Measurements from ENCODE around the gene ECSIT.
A peak's percentile ranks its signal among the peaks of the same experiment; 100 is the strongest.
"Not testable (repeated sequence)": the region's sequence is repeated elsewhere in the genome, so short reads cannot be mapped to it uniquely, and the experiment has no call there.

Gene ECSIT

GRCh38 chr19:11478167-11479089, 50.5 kb downstream of the ECSIT start:
- H3K9me3 ChIP-seq (ENCODE audit: control extremely low read depth in 1 of 5, control insufficient read depth in 4 of 5, insufficient read depth in 2 of 5, low read depth in 1 of 5, low read length in 4 of 5) = no peaks in the 10 kb centered on the region
- CTCF ChIA-PET = no interaction called here
- DNase-seq = peak in 2 of 3 donors; percentile 37 to 45
- H3K27me3 ChIP-seq (replicated peaks in 2 of 5; ENCODE audit: control insufficient read depth in 4 of 5, insufficient read depth in 5 of 5, low read length in 4 of 5) = peaks cover 2 to 67% (median 26%) of the 10 kb centered on the region in 5 experiments
- no peaks in the 10 kb centered on the region for H3K36me3 ChIP-seq (ENCODE audit: control insufficient read depth in 4 of 4, insufficient read depth in 4 of 4, low read length in 3 of 4)
- H3K27ac ChIP-seq (ENCODE audit: insufficient read depth in 1 of 2, low read depth in 1 of 2, low read length in 2 of 2, poor library complexity in 1 of 2, severe bottlenecking in 2 of 2) = no peak overlapping the region
- POLR2A ChIA-PET = no interaction called here
- 44% methylated on average over 12 of the region's 19 CpGs for WGBS (ENCODE audit: insufficient coverage)
- H3K4me3 ChIP-seq (ENCODE audit: control insufficient read depth in 1 of 7, extremely low read depth in 1 of 7, insufficient read depth in 4 of 7, low read depth in 2 of 7, low read length in 6 of 7) = no peak overlapping the region
- H3K4me1 ChIP-seq (ENCODE audit: control extremely low read depth in 1 of 4, control insufficient read depth in 4 of 4, insufficient read depth in 4 of 4, low read length in 3 of 4) = peaks cover 0 to 28% (median 19%) of the 10 kb centered on the region in 4 experiments

DNA sequence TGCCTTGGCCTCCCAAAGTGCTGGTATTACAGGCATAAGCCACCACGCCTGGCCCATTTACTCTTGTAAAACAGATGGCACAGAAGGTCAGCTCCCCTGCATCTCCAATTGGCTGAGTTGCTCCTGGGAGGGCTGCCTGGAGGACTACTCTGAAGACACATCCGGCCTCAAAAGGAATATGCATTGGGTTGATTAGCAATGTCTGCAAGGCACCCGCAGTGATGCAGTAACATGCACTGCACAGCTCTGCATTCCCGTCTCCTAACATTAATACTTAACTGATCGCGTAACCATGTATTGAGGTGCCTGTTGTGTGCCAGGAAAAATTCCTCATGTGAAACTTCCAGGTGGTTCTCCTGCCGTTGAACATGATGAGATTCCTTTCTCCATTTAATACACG, 53.1 kb downstream of the ECSIT start:
- 93% methylated on average over 5 of the region's 8 CpGs for WGBS (ENCODE audit: insufficient coverage)
- no peak overlapping the region for H3K27ac ChIP-seq (ENCODE audit: insufficient read depth in 1 of 2, low read depth in 1 of 2, low read length in 2 of 2, poor library complexity in 1 of 2, severe bottlenecking in 2 of 2)
- ChIA-PET POLR2A (no interaction called here), CTCF (no interaction called here)
- no peak overlapping the region for H3K4me3 ChIP-seq (ENCODE audit: control insufficient read depth in 1 of 7, extremely low read depth in 1 of 7, insufficient read depth in 4 of 7, low read depth in 2 of 7, low read length in 6 of 7)
- no peak for DNase-seq
- H3K4me1 ChIP-seq (ENCODE audit: control extremely low read depth in 1 of 4, control insufficient read depth in 4 of 4, insufficient read depth in 4 of 4, low read length in 3 of 4) = peaks cover 0 to 5% (median 1%) of the 10 kb centered on the region in 4 experiments
- peaks cover 2 to 46% (median 19%) of the 10 kb centered on the region in 5 experiments for H3K27me3 ChIP-seq (replicated peaks in 2 of 5; ENCODE audit: control insufficient read depth in 4 of 5, insufficient read depth in 5 of 5, low read length in 4 of 5)
- H3K36me3 ChIP-seq (ENCODE audit: control insufficient read depth in 4 of 4, insufficient read depth in 4 of 4, low read length in 3 of 4) = no peaks in the 10 kb centered on the region
- H3K9me3 ChIP-seq (ENCODE audit: control extremely low read depth in 1 of 5, control insufficient read depth in 4 of 5, insufficient read depth in 2 of 5, low read depth in 1 of 5, low read length in 4 of 5) = no peaks in the 10 kb centered on the region

- WGBS (ENCODE audit: insufficient coverage) = 93% methylated on average over 3 of the region's 3 CpGs
- H3K4me3 ChIP-seq (ENCODE audit: control insufficient read depth in 1 of 7, extremely low read depth in 1 of 7, insufficient read depth in 4 of 7, low read depth in 2 of 7, low read length in 6 of 7); H3K27ac ChIP-seq (ENCODE audit: insufficient read depth in 1 of 2, low read depth in 1 of 2, low read length in 2 of 2, poor library complexity in 1 of 2, severe bottlenecking in 2 of 2); H3K4me1 ChIP-seq (ENCODE audit: control extremely low read depth in 1 of 4, control insufficient read depth in 4 of 4, insufficient read depth in 4 of 4, low read length in 3 of 4); H3K9me3 ChIP-seq (ENCODE audit: control extremely low read depth in 1 of 5, control insufficient read depth in 4 of 5, insufficient read depth in 2 of 5, low read depth in 1 of 5, low read length in 4 of 5); DNase-seq; POLR2A ChIA-PET; CTCF ChIA-PET; H3K36me3 ChIP-seq (ENCODE audit: control insufficient read depth in 4 of 4, insufficient read depth in 4 of 4, low read length in 3 of 4): not testable (repeated sequence)
- peaks cover 2 to 42% (median 19%) of the 10 kb centered on the region in 5 experiments for H3K27me3 ChIP-seq (replicated peaks in 2 of 5; ENCODE audit: control insufficient read depth in 4 of 5, insufficient read depth in 5 of 5, low read length in 4 of 5)
Measured at GRCh38 chr19:11475343-11475742, 53.6 kb downstream of the ECSIT start.

- no peaks in the 10 kb centered on the region for H3K36me3 ChIP-seq (ENCODE audit: control insufficient read depth in 4 of 4, insufficient read depth in 4 of 4, low read length in 3 of 4)
- H3K4me1 ChIP-seq (ENCODE audit: control extremely low read depth in 1 of 4, control insufficient read depth in 4 of 4, insufficient read depth in 4 of 4, low read length in 3 of 4) = no peaks in the 10 kb centered on the region
- H3K27ac ChIP-seq (ENCODE audit: insufficient read depth in 1 of 2, low read depth in 1 of 2, low read length in 2 of 2, poor library complexity in 1 of 2, severe bottlenecking in 2 of 2) = no peak overlapping the region
- no peak overlapping the region for H3K4me3 ChIP-seq (ENCODE audit: control insufficient read depth in 1 of 7, extremely low read depth in 1 of 7, insufficient read depth in 4 of 7, low read depth in 2 of 7, low read length in 6 of 7)
- ChIA-PET POLR2A (no interaction called here), CTCF (no interaction called here)
- no peaks in the 10 kb centered on the region for H3K9me3 ChIP-seq (ENCODE audit: control extremely low read depth in 1 of 5, control insufficient read depth in 4 of 5, insufficient read depth in 2 of 5, low read depth in 1 of 5, low read length in 4 of 5)
- WGBS (ENCODE audit: insufficient coverage) = 88% methylated on average over 2 of the region's 4 CpGs
- peaks cover 2 to 26% (median 14%) of the 10 kb centered on the region in 5 experiments for H3K27me3 ChIP-seq (replicated peaks in 2 of 5; ENCODE audit: control insufficient read depth in 4 of 5, insufficient read depth in 5 of 5, low read length in 4 of 5)
- no peak for DNase-seq
Measured at GRCh38 chr19:11473725-11474124, 55.2 kb downstream of the ECSIT start.

DNA sequence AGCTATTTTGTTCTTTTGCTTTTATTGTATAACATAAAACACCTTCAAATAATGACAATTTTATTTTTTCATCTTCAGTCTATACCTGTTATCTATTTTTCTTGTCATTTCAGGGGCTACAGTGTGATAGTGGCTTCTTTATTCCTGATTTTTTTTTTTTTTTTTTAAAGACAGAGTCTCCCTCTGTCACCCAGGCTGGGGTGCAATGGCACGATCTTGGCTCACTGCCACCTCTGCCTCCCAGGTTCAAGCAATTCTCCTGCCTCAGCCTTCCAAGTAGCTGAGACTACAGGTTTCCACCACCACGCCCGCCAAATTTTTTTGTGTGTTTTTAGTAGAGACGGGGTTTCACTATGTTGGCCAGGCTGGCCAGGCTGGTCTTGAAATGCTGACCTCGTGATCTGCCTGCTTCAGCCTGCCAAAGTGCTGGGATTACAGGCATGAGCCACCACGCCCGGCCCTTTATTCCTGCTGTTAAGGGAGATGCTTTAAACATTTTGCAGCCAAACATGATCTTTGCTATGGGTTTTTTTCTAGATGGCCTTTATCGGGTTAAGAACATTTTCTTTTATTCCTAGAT, 60.6 kb downstream of the ECSIT start:
- H3K4me1 ChIP-seq (ENCODE audit: control extremely low read depth in 1 of 4, control insufficient read depth in 4 of 4, insufficient read depth in 4 of 4, low read length in 3 of 4); H3K9me3 ChIP-seq (ENCODE audit: control extremely low read depth in 1 of 5, control insufficient read depth in 4 of 5, insufficient read depth in 2 of 5, low read depth in 1 of 5, low read length in 4 of 5); H3K36me3 ChIP-seq (ENCODE audit: control insufficient read depth in 4 of 4, insufficient read depth in 4 of 4, low read length in 3 of 4); DNase-seq; H3K4me3 ChIP-seq (ENCODE audit: control insufficient read depth in 1 of 7, extremely low read depth in 1 of 7, insufficient read depth in 4 of 7, low read depth in 2 of 7, low read length in 6 of 7); H3K27ac ChIP-seq (ENCODE audit: insufficient read depth in 1 of 2, low read depth in 1 of 2, low read length in 2 of 2, poor library complexity in 1 of 2, severe bottlenecking in 2 of 2); H3K27me3 ChIP-seq (replicated peaks in 2 of 5; ENCODE audit: control insufficient read depth in 4 of 5, insufficient read depth in 5 of 5, low read length in 4 of 5); POLR2A ChIA-PET: not testable (repeated sequence)
- WGBS (ENCODE audit: insufficient coverage) = 90% methylated on average over 6 of the region's 8 CpGs
- CTCF ChIA-PET = interaction anchor here (0.6 to 1.6 kb wide), 5 partner anchors 9 to 87 kb away, joined by 3 to 11 read pairs (median 3); no protein-coding TSS in a partner anchor

- no peaks in the 10 kb centered on the region for H3K36me3 ChIP-seq (ENCODE audit: control insufficient read depth in 4 of 4, insufficient read depth in 4 of 4, low read length in 3 of 4)
- ChIA-PET POLR2A (no interaction called here), CTCF (no interaction called here)
- no peak overlapping the region for H3K27ac ChIP-seq (ENCODE audit: insufficient read depth in 1 of 2, low read depth in 1 of 2, low read length in 2 of 2, poor library complexity in 1 of 2, severe bottlenecking in 2 of 2)
- no peak overlapping the region for H3K4me3 ChIP-seq (ENCODE audit: control insufficient read depth in 1 of 7, extremely low read depth in 1 of 7, insufficient read depth in 4 of 7, low read depth in 2 of 7, low read length in 6 of 7)
- no peak for DNase-seq
- H3K4me1 ChIP-seq (ENCODE audit: control extremely low read depth in 1 of 4, control insufficient read depth in 4 of 4, insufficient read depth in 4 of 4, low read length in 3 of 4) = no peaks in the 10 kb centered on the region
- peaks cover 0 to under 1% (median 0%) of the 10 kb centered on the region in 5 experiments for H3K27me3 ChIP-seq (replicated peaks in 2 of 5; ENCODE audit: control insufficient read depth in 4 of 5, insufficient read depth in 5 of 5, low read length in 4 of 5)
- H3K9me3 ChIP-seq (ENCODE audit: control extremely low read depth in 1 of 5, control insufficient read depth in 4 of 5, insufficient read depth in 2 of 5, low read depth in 1 of 5, low read length in 4 of 5) = no peaks in the 10 kb centered on the region
- WGBS (ENCODE audit: insufficient coverage) = 50% methylated on average over 6 of the region's 8 CpGs
Measured at GRCh38 chr19:11465600-11465999, 63.3 kb downstream of the ECSIT start.
